Trophoblast cell (in vitro differentiated cells and primary cell): ENCODE measurements around the gene MYCBPAP.

ENCODE experiments used
- DNase-seq, 2 donors: peaks; one replicate each; pipeline ENCODE4 v3.0.0-alpha.2; 2016
- H2AFZ ChIP-seq: 2 replicates; pipeline ENCODE4 v1.6.1; 2013; ENCODE audit warnings: low read length, moderate library complexity, mild to moderate bottlenecking; ENCODE audit not compliant: insufficient read depth, poor library complexity
- H2AK5ac ChIP-seq: 2 replicates; pipeline ENCODE4 v1.6.1; 2013; ENCODE audit warnings: mild to moderate bottlenecking, low read length
- H2BK120ac ChIP-seq: 2 replicates; pipeline ENCODE4 v1.6.1; 2013; ENCODE audit warnings: low read length, mild to moderate bottlenecking, moderate library complexity; ENCODE audit not compliant: insufficient read depth, poor library complexity
- H2BK12ac ChIP-seq: 2 replicates; pipeline ENCODE4 v1.6.1; 2013; ENCODE audit warnings: mild to moderate bottlenecking, low read length, moderate library complexity
- H2BK5ac ChIP-seq: 2 replicates; pipeline ENCODE4 v1.6.1; 2013; ENCODE audit warnings: low read length, low read depth, moderate library complexity, mild to moderate bottlenecking; ENCODE audit not compliant: poor library complexity
- H3K14ac ChIP-seq: 2 replicates; pipeline ENCODE4 v1.6.1; 2013; ENCODE audit warnings: mild to moderate bottlenecking, low read length
- H3K18ac ChIP-seq: 2 replicates; pipeline ENCODE4 v1.6.1; 2013; ENCODE audit warnings: mild to moderate bottlenecking, low read length
- H3K23ac ChIP-seq: 2 replicates; pipeline ENCODE4 v1.6.1; 2013; ENCODE audit warnings: low read length
- H3K27ac ChIP-seq: 2 replicates; pipeline ENCODE4 v1.5.1; 2013; ENCODE audit warnings: low read depth, mild to moderate bottlenecking, inconsistent platforms, low read length, moderate library complexity
- H3K27me3 ChIP-seq: 2 replicates; pipeline ENCODE4 v1.6.1; 2013; ENCODE audit warnings: inconsistent platforms, mild to moderate bottlenecking, low read length, moderate library complexity; ENCODE audit not compliant: insufficient read depth
- H3K36me3 ChIP-seq, 2 experiments: 1 replicate in 1 of 2; 2 replicates in 1 of 2; pipeline ENCODE4 v1.6.1; 2013; ENCODE audit warnings: low read length in 2 of 2, mild to moderate bottlenecking in 2 of 2, moderate library complexity in 1 of 2; ENCODE audit not compliant: insufficient read depth in 2 of 2, control insufficient read depth in 1 of 2
- H3K4ac ChIP-seq: 2 replicates; pipeline ENCODE4 v1.6.1; 2013; ENCODE audit warnings: low read depth, mild to moderate bottlenecking, low read length, moderate library complexity
- H3K4me1 ChIP-seq, 2 experiments: 1 replicate in 1 of 2; 2 replicates in 1 of 2; pipeline ENCODE4 v1.6.1; 2013; ENCODE audit warnings: low read length in 2 of 2, mild to moderate bottlenecking in 2 of 2, moderate library complexity in 1 of 2; ENCODE audit not compliant: insufficient read depth in 2 of 2, control insufficient read depth in 1 of 2
- H3K4me2 ChIP-seq: 2 replicates; pipeline ENCODE4 v1.6.1; 2013; ENCODE audit warnings: inconsistent platforms, mild to moderate bottlenecking, low read length, moderate library complexity
- H3K4me3 ChIP-seq: 2 replicates; pipeline ENCODE4 v1.5.1; 2013; ENCODE audit warnings: mild to moderate bottlenecking, low read depth, low read length, inconsistent platforms
- H3K79me1 ChIP-seq: one replicate; pipeline ENCODE4 v1.6.1; 2013; ENCODE audit warnings: low read length
- H3K79me2 ChIP-seq: 2 replicates; pipeline ENCODE4 v1.6.1; 2013; ENCODE audit warnings: low read length, mild to moderate bottlenecking; ENCODE audit not compliant: control insufficient read depth, insufficient read depth, poor library complexity
- H3K9ac ChIP-seq: 2 replicates; pipeline ENCODE4 v1.6.1; 2013; ENCODE audit warnings: mild to moderate bottlenecking, low read length
- H3K9me3 ChIP-seq: 2 replicates; pipeline ENCODE4 v1.6.1; 2013; ENCODE audit warnings: low read depth, mild to moderate bottlenecking, control low read depth, inconsistent platforms, low read length; ENCODE audit not compliant: insufficient read depth
- H4K12ac ChIP-seq: 2 replicates; pipeline ENCODE4 v1.6.1; 2013; ENCODE audit warnings: low read depth, mild to moderate bottlenecking, low read length, moderate library complexity
- H4K8ac ChIP-seq: 2 replicates; pipeline ENCODE4 v1.6.1; 2013; ENCODE audit warnings: low read depth, mild to moderate bottlenecking, low read length, moderate library complexity
- H4K91ac ChIP-seq: one replicate; pipeline ENCODE4 v1.6.1; 2013; ENCODE audit warnings: low read depth, mild to moderate bottlenecking, low read length, moderate library complexity
- WGBS: extraction: QIAGEN DNeasy Blood & Tissue Kit; methylation state at CpG from one replicate; pipeline ENCODE4 v1.1.7; 2013; ENCODE audit warnings: missing lambda C conversion rate; ENCODE audit not compliant: insufficient read length, insufficient coverage; ENCODE audit errors: extremely low coverage; 5-methylcytosine and 5-hydroxymethylcytosine counted together

MYCBPAP gene

GRCh38 chr17:50558581-50558940, 50.3 kb downstream of the MYCBPAP start:
- H4K91ac ChIP-seq, result no peak overlapping the region
- H2AK5ac ChIP-seq, result no peak overlapping the region
- H2BK5ac ChIP-seq, result no peak overlapping the region
- no peak overlapping the region for H4K12ac ChIP-seq
- H3K36me3 ChIP-seq, result no peaks in the 10 kb centered on the region
- H3K79me2 ChIP-seq, result no peaks in the 10 kb centered on the region
- peaks cover 11% of the 10 kb centered on the region for H3K9me3 ChIP-seq
- no peak overlapping the region for H3K4me2 ChIP-seq
- DNase-seq, result no peak
- no peak overlapping the region for H3K9ac ChIP-seq
- H2BK12ac ChIP-seq, result no peak overlapping the region
- no peaks in the 10 kb centered on the region for H3K79me1 ChIP-seq
- no peak overlapping the region for H3K4me3 ChIP-seq
- no peak overlapping the region for H3K14ac ChIP-seq
- H4K8ac ChIP-seq, result no peak overlapping the region
- no peak overlapping the region for H3K18ac ChIP-seq
- H3K4me1 ChIP-seq, result peaks cover 6 to 13% of the 10 kb centered on the region in 2 experiments
- H2BK120ac ChIP-seq, result no peak overlapping the region
- H3K27me3 ChIP-seq, result peaks cover 66% of the 10 kb centered on the region
- no peak overlapping the region for H3K23ac ChIP-seq
- no peak overlapping the region for H3K4ac ChIP-seq
- no peak overlapping the region for H2AFZ ChIP-seq
- no peak overlapping the region for H3K27ac ChIP-seq
- no CpG with 5 or more reads among the region's 18 CpGs for WGBS

GRCh38 chr17:50558941-50559614, 50.8 kb downstream of the MYCBPAP start:
- H2AFZ ChIP-seq, result no peak overlapping the region
- no peak overlapping the region for H3K4me3 ChIP-seq
- no peak overlapping the region for H4K91ac ChIP-seq
- H3K18ac ChIP-seq, result no peak overlapping the region
- H4K8ac ChIP-seq, result no peak overlapping the region
- no peak overlapping the region for H3K23ac ChIP-seq
- no peak overlapping the region for H2BK120ac ChIP-seq
- H3K27ac ChIP-seq, result no peak overlapping the region
- H3K27me3 ChIP-seq, result peaks cover 71% of the 10 kb centered on the region
- H3K9me3 ChIP-seq, result peaks cover 11% of the 10 kb centered on the region
- no CpG with 5 or more reads among the region's 55 CpGs for WGBS
- H2BK12ac ChIP-seq, result no peak overlapping the region
- H3K36me3 ChIP-seq, result no peaks in the 10 kb centered on the region
- no peak for DNase-seq
- H3K79me2 ChIP-seq, result no peaks in the 10 kb centered on the region
- peak overlapping the region; percentile 30 for H3K4me2 ChIP-seq
- H3K9ac ChIP-seq, result no peak overlapping the region
- no peaks in the 10 kb centered on the region for H3K79me1 ChIP-seq
- no peak overlapping the region for H4K12ac ChIP-seq
- no peak overlapping the region for H3K14ac ChIP-seq
- no peak overlapping the region for H2BK5ac ChIP-seq
- H3K4me1 ChIP-seq, result peaks cover 6 to 13% of the 10 kb centered on the region in 2 experiments
- no peak overlapping the region for H2AK5ac ChIP-seq
- no peak overlapping the region for H3K4ac ChIP-seq

- no peak overlapping the region for H3K9ac ChIP-seq
- peaks cover 11% of the 10 kb centered on the region for H3K9me3 ChIP-seq
- WGBS, result no CpG with 5 or more reads among the region's 27 CpGs
- H4K8ac ChIP-seq, result no peak overlapping the region
- no peaks in the 10 kb centered on the region for H3K79me1 ChIP-seq
- no peak overlapping the region for H2AK5ac ChIP-seq
- no peak overlapping the region for H2BK12ac ChIP-seq
- H3K4me3 ChIP-seq, result no peak overlapping the region
- H3K4me2 ChIP-seq, result peak overlapping the region; percentile 70
- H2AFZ ChIP-seq, result no peak overlapping the region
- no peak overlapping the region for H4K91ac ChIP-seq
- H3K27me3 ChIP-seq, result peaks cover 75% of the 10 kb centered on the region
- no peak overlapping the region for H3K4ac ChIP-seq
- no peak overlapping the region for H3K18ac ChIP-seq
- no peaks in the 10 kb centered on the region for H3K79me2 ChIP-seq
- no peaks in the 10 kb centered on the region for H3K36me3 ChIP-seq
- H3K14ac ChIP-seq, result no peak overlapping the region
- H2BK120ac ChIP-seq, result no peak overlapping the region
- H3K27ac ChIP-seq, result no peak overlapping the region
- peak; percentile 12 to 48 for DNase-seq
- H3K23ac ChIP-seq, result no peak overlapping the region
- H3K4me1 ChIP-seq, result peaks cover 6 to 13% of the 10 kb centered on the region in 2 experiments
- H4K12ac ChIP-seq, result no peak overlapping the region
- no peak overlapping the region for H2BK5ac ChIP-seq
These were observed 51.5 kb downstream of the MYCBPAP start for GRCh38 chr17:50559674-50560184.

GRCh38 chr17:50560185-50560824, 52.1 kb downstream of the MYCBPAP start, which contains the start of gene CACNA1G:
TSS of gene CACNA1G (plus strand) at chr17:50560715. CDS start at chr17:50561460, 745 bp downstream.
- H3K14ac ChIP-seq, result no peak within 1 kb of the TSS
- peaks cover 79% of the 10 kb centered on the region for H3K27me3 ChIP-seq
- H2BK5ac ChIP-seq, result no peak within 1 kb of the TSS
- H2AK5ac ChIP-seq, result no peak within 1 kb of the TSS
- H3K9ac ChIP-seq, result no peak within 1 kb of the TSS
- H2BK12ac ChIP-seq, result no peak within 1 kb of the TSS
- H2BK120ac ChIP-seq, result no peak within 1 kb of the TSS
- peaks cover 11% of the 10 kb centered on the region for H3K9me3 ChIP-seq
- H4K91ac ChIP-seq, result no peak within 1 kb of the TSS
- H4K8ac ChIP-seq, result no peak within 1 kb of the TSS
- peak within 1 kb of the TSS; percentile 70 for H3K4me2 ChIP-seq
- no peak within 1 kb of the TSS for H4K12ac ChIP-seq
- H3K23ac ChIP-seq, result no peak within 1 kb of the TSS
- H3K4me1 ChIP-seq, result peaks cover 6 to 13% of the 10 kb centered on the region in 2 experiments
- no peak within 1 kb of the TSS for H3K4ac ChIP-seq
- peak; percentile 78 to 85 for DNase-seq
- H3K4me3 ChIP-seq, result peak within 1 kb of the TSS; percentile 55
- no peaks in the 10 kb centered on the region for H3K36me3 ChIP-seq
- no CpG with 5 or more reads among the region's 56 CpGs for WGBS
- H3K79me1 ChIP-seq, result no peaks in the 10 kb centered on the region
- no peaks in the 10 kb centered on the region for H3K79me2 ChIP-seq
- H2AFZ ChIP-seq, result no peak within 1 kb of the TSS
- H3K18ac ChIP-seq, result no peak within 1 kb of the TSS
- H3K27ac ChIP-seq, result no peak within 1 kb of the TSS
